H54 (cell line): ENCODE measurements around the gene MCUR1.

Source experiments
- DNase-seq: peaks from one replicate; pipeline ENCODE4 v3.0.0; 2011; ENCODE audit warnings: low spot score, mixed read lengths; ENCODE audit not compliant: insufficient read length
- FAIRE-seq: peaks from 3 replicates; lab custom pipeline; 2011; peaks lifted over from hg19 to GRCh38; lab: Jason Lieb, UNC
- POLR2A ChIP-seq: IDR thresholded peaks from 2 replicates; pipeline ENCODE4 v1.6.1; 2011; ENCODE audit warnings: low read depth, mild to moderate bottlenecking, low read length

Gene MCUR1

DNA sequence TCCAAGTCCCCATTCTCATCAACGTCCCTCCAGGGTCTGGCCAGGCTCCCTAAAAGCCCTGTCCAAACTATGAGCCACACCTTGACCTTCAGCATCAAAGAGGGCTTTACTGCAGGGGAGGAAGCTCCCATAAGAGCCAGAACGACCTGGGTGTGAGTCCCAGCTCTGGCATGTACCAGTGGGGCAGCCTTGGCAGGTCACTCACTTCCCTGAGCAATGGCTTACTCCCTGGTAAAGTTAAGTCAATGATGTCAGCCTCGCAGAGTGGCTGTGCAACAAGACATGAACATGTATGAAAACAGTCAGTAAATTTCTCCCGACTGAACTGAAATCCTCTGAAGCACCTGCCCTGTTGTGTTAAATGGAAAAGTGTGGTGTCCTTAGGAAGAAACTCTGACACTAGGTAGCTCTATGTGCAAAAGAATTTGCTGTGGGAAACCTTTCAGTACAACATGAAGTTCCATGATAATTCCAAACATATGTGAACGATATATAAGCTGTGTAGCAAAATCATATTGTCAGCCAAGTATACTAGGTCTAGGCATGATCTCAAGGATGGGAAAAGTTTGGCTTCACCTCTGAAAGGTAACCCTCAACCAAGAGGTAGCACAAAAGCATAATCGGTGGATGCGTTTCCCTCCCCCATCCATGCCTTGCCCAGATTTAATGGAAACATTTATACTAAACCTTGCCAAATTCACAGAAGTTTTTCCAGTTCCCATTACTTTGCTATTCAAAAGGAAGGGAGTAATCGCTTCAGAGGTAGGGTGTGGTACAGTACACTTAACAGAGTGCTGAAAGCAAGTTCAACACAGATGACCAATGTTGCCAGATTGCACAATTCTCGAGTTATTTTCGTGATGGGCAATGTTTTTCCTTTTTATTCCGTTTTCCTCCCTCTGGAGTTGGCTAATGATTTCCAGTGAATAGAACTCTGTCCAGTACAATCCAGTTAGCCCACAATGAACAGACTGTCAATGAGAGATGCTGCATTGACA is 53.8 kb downstream of the MCUR1 start:
- TF ChIP-seq POLR2A = no peak
- DNase-seq = no peak

DNA sequence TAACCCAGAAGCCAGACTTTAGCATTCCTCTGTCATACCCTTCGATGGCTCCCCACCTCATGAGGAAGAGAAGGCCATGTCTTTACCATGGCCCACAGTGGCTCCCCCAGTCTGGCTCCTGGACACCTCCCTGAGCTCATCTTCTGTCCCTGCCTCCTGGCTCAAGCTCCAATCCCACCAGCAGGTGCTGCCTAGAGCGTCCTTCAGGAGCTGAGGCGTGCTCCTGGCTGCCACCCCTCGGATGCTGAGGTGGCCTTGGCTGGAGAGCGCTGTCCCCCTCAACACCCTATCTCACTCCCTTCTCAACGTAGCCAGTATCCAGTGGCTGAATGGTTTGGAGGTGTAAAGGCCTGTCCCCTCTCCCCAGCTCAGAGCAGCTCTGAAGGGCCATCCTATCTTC is 55.3 kb downstream of the MCUR1 start:
- no peak for TF ChIP-seq POLR2A
- FAIRE-seq (no peak), DNase-seq (no peak)

More for the DNA sequence above, 53.8 kb downstream of the MCUR1 start:
- FAIRE-seq = no peak

DNA sequence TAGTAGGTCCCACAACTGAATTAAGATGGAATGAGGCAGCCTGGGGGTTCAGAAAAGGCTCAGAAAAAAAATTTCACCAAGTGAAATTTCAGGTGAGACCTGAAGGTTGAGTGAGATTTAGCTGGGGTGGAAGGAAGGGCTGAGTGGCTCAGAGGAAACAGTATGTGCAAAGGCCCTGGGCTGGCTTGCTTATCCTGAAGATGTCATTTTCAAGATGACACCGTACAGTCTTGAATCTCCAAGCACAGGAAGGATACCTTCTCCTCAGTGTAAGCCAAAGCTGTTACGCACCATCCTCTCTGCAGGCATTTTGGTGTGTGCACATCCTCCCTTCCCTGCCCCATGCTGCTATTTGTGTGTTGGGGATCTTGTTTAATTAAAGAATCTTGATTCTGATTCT is 59.7 kb downstream of the MCUR1 start:
- no peak for TF ChIP-seq POLR2A
- FAIRE-seq = no peak
- DNase-seq = no peak

- no peak for FAIRE-seq
- TF ChIP-seq POLR2A = no peak
- DNase-seq = no peak
Measured at GRCh38 chr6:13743736-13744127, 70.6 kb downstream of the MCUR1 start.

- DNase-seq (no peak), FAIRE-seq (no peak)
- TF ChIP-seq POLR2A = no peak
Measured at GRCh38 chr6:13742961-13743735, 71.2 kb downstream of the MCUR1 start.

- no peak for FAIRE-seq
Measured at GRCh38 chr6:13741365-13741764, 73.0 kb downstream of the MCUR1 start.

More at GRCh38 chr6:13741365-13741764, 73.0 kb downstream of the MCUR1 start:
- no peak for DNase-seq
- no peak for TF ChIP-seq POLR2A
